HepG2 (cell line): ENCODE measurements around the gene ZNF425. TPM values are rescaled to one million over a fixed set of nuclear protein-coding genes. Genes with fewer than 3 reads are reported as not detected.

Source experiments
- ATF6 ChIP-seq: sonication (generic); formaldehyde crosslinking; conservative IDR thresholded peaks from 2 replicates; pipeline ENCODE4 v1.4.0; 2020; ENCODE audit warnings: missing genetic modification reagents
- KDM1A ChIP-seq: IDR thresholded peaks from 2 replicates; pipeline ENCODE4 v1.6.1; 2016; ENCODE audit warnings: missing compliant biosample characterization
- KDM2A ChIP-seq: sonication (generic); formaldehyde crosslinking; IDR thresholded peaks from 2 replicates; pipeline ENCODE4 v1.4.0; 2020; ENCODE audit warnings: low read depth, missing genetic modification reagents, borderline replicate concordance
- KMT2A ChIP-seq: sonication (generic); formaldehyde crosslinking; IDR thresholded peaks from 2 replicates; pipeline ENCODE4 v1.4.0; 2020; ENCODE audit warnings: missing genetic modification reagents
- NCOR1 ChIP-seq: fragments of 200-600 bp; sonication (generic); IDR thresholded peaks from 2 replicates; pipeline ENCODE4 v1.7.0; 2017; ENCODE audit warnings: antibody characterized with exemption, low read length, borderline replicate concordance
- NFKBIZ ChIP-seq: IDR thresholded peaks from 2 replicates; pipeline ENCODE4 v1.6.1; 2018; ENCODE audit warnings: missing genetic modification reagents, missing compliant biosample characterization
- SATB2 ChIP-seq: sonication (generic); formaldehyde crosslinking; IDR thresholded peaks from 2 replicates; pipeline ENCODE4 v1.5.0; 2020; ENCODE audit warnings: missing genetic modification reagents
- SIN3B ChIP-seq: fragments of 150-350 bp; IDR thresholded peaks from 2 replicates; pipeline ENCODE4 v1.6.1; 2014; ENCODE audit warnings: low read length
- SOX13 ChIP-seq, 3 experiments: fragments of 450-650 bp in 1 of 3; sonication (generic) in 1 of 3; formaldehyde crosslinking in 1 of 3; IDR thresholded peaks in 2 of 3; conservative IDR thresholded peaks in 1 of 3; 2 replicates each; pipeline versions ENCODE4 v1.5.0 to v1.6.1; 2016 to 2020; ENCODE audit warnings: antibody characterized with exemption in 1 of 3, mild to moderate bottlenecking in 1 of 3, missing compliant biosample characterization in 1 of 3, missing genetic modification reagents in 1 of 3, moderate library complexity in 1 of 3
- SRSF9 ChIP-seq: fragments of 200-400 bp; formaldehyde crosslinking; IDR thresholded peaks from 2 replicates; pipeline ENCODE4 v1.6.1; 2018; ENCODE audit warnings: borderline replicate concordance, mild to moderate bottlenecking, low read depth, low read length; ENCODE audit not compliant: insufficient read depth, poor library complexity, severe bottlenecking
- TFE3 ChIP-seq: IDR thresholded peaks from 2 replicates; pipeline ENCODE4 v1.6.1; 2016
- YEATS4 ChIP-seq: sonication (generic); formaldehyde crosslinking; IDR thresholded peaks from 2 replicates; pipeline ENCODE4 v1.4.0; 2020; ENCODE audit warnings: missing genetic modification reagents, borderline replicate concordance
- ZBTB8A ChIP-seq: sonication (generic); formaldehyde crosslinking; IDR thresholded peaks from 2 replicates; pipeline ENCODE4 v1.4.0; 2020; ENCODE audit warnings: mild to moderate bottlenecking, low read depth, missing genetic modification reagents, borderline replicate concordance
- ZNF510 ChIP-seq: sonication (generic); formaldehyde crosslinking; IDR thresholded peaks from 2 replicates; pipeline ENCODE4 v1.4.0; 2020; ENCODE audit warnings: low read depth, mild to moderate bottlenecking, missing genetic modification reagents
- polyA plus RNA-seq, 8 experiments: library from polyadenylated mRNA; depleted of rRNA in 3 of 8; stranded (reverse) in 7 of 8; unstranded in 1 of 8; fragments of >200 nt; fragmentation: Illumina TruSeq in 4 of 8; extraction: Trizol in 4 of 8; gene quantifications; 2 replicates each; pipeline versions ENCODE4 v1.2.1 to v1.2.3, GENCODE V29; 2011 to 2016; ENCODE audit warnings: low read depth in 4 of 8, missing spikeins in 1 of 8, mixed read lengths in 1 of 8; ENCODE audit not compliant: insufficient read depth in 1 of 8
- total RNA-seq, 5 experiments: library from RNA; depleted of rRNA; stranded (reverse); fragments of >200 nt; fragmentation: Illumina TruSeq; extraction: Trizol; gene quantifications; 2 replicates each; pipeline ENCODE4 v1.2.3, GENCODE V29; 2016; ENCODE audit warnings: low read depth in 1 of 5
- TF ChIP-seq, protein P1 (sequence below): sonication (generic); formaldehyde crosslinking; IDR thresholded peaks from 2 replicates; pipeline ENCODE4 v1.4.0; 2020; ENCODE audit warnings: missing genetic modification reagents
- TF ChIP-seq, protein P2 (sequence below): sonication (generic); formaldehyde crosslinking; conservative IDR thresholded peaks from 2 replicates; pipeline ENCODE4 v1.5.0; 2020; ENCODE audit warnings: missing genetic modification reagents

Gene ZNF425
- total and polyA plus RNA-seq, 2 of the 13 experiments (the other 11 are each of a cell fraction or from before 2014, with no cell fraction given), result 0.51 to 1.1 TPM

DNA sequence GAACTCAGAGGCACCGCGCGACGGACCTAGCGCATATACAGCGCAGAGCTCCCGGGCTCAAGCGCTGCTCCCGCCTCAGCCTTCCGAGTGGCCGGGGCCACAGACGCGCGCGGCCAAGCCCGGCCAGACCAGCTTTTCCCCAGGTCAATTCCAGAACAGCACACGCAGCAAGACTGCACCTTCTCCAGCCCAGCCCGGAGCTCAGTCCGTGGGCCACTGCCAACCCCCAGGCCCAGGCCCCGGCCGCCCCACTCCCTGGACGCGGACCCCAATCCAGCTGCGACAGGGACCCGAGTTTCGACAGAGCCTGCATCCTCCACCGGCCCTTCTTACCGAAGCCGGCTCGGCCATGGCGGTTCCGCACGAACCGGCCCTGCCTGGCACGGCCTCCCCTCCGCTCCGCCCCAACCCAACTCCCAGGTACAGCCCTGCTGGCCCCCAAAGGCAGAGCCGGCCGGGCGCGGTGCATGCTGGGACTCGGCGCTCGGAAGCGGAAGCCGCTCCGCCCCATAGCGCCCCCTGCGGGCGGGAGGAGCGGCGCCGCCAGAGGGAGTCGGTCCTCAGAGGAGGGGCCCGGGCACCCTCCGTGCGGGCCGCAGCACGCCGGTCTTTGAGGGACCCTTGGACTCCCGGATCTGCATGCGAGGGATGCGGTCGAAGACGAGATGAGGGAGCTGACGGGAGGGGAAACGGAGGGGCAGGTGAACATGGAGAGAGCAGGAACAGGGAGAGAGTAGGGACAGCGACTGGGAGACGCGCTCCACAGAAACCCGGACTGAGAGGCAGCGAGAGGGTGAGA is at the start of gene ZNF425 (continued):
- peak; percentile 60; the same call in 1 of the 2 replicates for TF ChIP-seq KMT2A (CRISPR knock-in tag)
- no peak for TF ChIP-seq KDM1A (CRISPR knock-in tag)
- peak; percentile 95 for TF ChIP-seq KDM2A (CRISPR knock-in tag)
- peak; percentile 62 for TF ChIP-seq SIN3B
- no peak for TF ChIP-seq SRSF9
- TF ChIP-seq SATB2 (CRISPR knock-in tag), result peak; percentile 61; the same call in 1 of the 2 replicates
- TF ChIP-seq TFE3 (CRISPR knock-in tag), result peak; percentile 73; the same call in 1 of the 2 replicates
- TF ChIP-seq, protein P1, sequence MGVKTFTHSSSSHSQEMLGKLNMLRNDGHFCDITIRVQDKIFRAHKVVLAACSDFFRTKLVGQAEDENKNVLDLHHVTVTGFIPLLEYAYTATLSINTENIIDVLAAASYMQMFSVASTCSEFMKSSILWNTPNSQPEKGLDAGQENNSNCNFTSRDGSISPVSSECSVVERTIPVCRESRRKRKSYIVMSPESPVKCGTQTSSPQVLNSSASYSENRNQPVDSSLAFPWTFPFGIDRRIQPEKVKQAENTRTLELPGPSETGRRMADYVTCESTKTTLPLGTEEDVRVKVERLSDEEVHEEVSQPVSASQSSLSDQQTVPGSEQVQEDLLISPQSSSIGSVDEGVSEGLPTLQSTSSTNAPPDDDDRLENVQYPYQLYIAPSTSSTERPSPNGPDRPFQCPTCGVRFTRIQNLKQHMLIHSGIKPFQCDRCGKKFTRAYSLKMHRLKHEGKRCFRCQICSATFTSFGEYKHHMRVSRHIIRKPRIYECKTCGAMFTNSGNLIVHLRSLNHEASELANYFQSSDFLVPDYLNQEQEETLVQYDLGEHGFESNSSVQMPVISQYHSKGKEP (CRISPR knock-in tag), result 0 out of 2 replicates have a peak, but pooled peaks have one; percentile 42
- TF ChIP-seq NFKBIZ (CRISPR knock-in tag), result 0 out of 2 replicates have a peak, but pooled peaks have one; percentile 32
- TF ChIP-seq ZBTB8A (CRISPR knock-in tag), result peak; percentile 84; the same call in 1 of the 2 replicates
- peak; percentile 91 for TF ChIP-seq YEATS4 (CRISPR knock-in tag)
- no peak for TF ChIP-seq ATF6 (CRISPR knock-in tag)
- TF ChIP-seq ZNF510 (CRISPR knock-in tag), result no peak; the same call in 1 of the 2 replicates
- TF ChIP-seq, protein P2, sequence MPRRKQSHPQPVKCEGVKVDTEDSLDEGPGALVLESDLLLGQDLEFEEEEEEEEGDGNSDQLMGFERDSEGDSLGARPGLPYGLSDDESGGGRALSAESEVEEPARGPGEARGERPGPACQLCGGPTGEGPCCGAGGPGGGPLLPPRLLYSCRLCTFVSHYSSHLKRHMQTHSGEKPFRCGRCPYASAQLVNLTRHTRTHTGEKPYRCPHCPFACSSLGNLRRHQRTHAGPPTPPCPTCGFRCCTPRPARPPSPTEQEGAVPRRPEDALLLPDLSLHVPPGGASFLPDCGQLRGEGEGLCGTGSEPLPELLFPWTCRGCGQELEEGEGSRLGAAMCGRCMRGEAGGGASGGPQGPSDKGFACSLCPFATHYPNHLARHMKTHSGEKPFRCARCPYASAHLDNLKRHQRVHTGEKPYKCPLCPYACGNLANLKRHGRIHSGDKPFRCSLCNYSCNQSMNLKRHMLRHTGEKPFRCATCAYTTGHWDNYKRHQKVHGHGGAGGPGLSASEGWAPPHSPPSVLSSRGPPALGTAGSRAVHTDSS, result no peak
- no peak for TF ChIP-seq NCOR1
- TF ChIP-seq SOX13 (IDR thresholded peaks at IDR 0.05), result no peak
- peak; percentile 12 to 45; a peak in 2 of 4 replicates for TF ChIP-seq SOX13 (CRISPR knock-in tag; conservative IDR thresholded peaks at IDR 0.05 in 1 of 2, IDR thresholded peaks at IDR 0.05 in 1 of 2)
